Neural cell (in vitro differentiated cells): ENCODE data around the gene PRCC.

Experiments
- CTCF ChIP-seq: fragments of 450-650 bp; IDR thresholded peaks from 2 replicates; pipeline ENCODE4 v1.5.1; 2014; ENCODE audit warnings: antibody characterized with exemption, mild to moderate bottlenecking, moderate library complexity; ENCODE audit not compliant: poor library complexity, severe bottlenecking
- EP300 ChIP-seq: fragments of 450-650 bp; conservative IDR thresholded peaks from 2 replicates; pipeline ENCODE4 v1.6.1; 2014; ENCODE audit warnings: antibody characterized with exemption, mild to moderate bottlenecking, moderate library complexity; ENCODE audit not compliant: poor library complexity, severe bottlenecking
- TAF1 ChIP-seq: IDR thresholded peaks from 2 replicates; pipeline ENCODE4 v1.6.1; 2012; ENCODE audit warnings: low read depth
- TF ChIP-seq, protein P1 (sequence below): IDR thresholded peaks from 2 replicates; pipeline ENCODE4 v1.6.1; 2012; ENCODE audit warnings: borderline replicate concordance

- TF ChIP-seq, protein P1, sequence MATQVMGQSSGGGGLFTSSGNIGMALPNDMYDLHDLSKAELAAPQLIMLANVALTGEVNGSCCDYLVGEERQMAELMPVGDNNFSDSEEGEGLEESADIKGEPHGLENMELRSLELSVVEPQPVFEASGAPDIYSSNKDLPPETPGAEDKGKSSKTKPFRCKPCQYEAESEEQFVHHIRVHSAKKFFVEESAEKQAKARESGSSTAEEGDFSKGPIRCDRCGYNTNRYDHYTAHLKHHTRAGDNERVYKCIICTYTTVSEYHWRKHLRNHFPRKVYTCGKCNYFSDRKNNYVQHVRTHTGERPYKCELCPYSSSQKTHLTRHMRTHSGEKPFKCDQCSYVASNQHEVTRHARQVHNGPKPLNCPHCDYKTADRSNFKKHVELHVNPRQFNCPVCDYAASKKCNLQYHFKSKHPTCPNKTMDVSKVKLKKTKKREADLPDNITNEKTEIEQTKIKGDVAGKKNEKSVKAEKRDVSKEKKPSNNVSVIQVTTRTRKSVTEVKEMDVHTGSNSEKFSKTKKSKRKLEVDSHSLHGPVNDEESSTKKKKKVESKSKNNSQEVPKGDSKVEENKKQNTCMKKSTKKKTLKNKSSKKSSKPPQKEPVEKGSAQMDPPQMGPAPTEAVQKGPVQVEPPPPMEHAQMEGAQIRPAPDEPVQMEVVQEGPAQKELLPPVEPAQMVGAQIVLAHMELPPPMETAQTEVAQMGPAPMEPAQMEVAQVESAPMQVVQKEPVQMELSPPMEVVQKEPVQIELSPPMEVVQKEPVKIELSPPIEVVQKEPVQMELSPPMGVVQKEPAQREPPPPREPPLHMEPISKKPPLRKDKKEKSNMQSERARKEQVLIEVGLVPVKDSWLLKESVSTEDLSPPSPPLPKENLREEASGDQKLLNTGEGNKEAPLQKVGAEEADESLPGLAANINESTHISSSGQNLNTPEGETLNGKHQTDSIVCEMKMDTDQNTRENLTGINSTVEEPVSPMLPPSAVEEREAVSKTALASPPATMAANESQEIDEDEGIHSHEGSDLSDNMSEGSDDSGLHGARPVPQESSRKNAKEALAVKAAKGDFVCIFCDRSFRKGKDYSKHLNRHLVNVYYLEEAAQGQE: no peak
- TF ChIP-seq EP300: no peak
- no peak for TF ChIP-seq CTCF
- no peak for TF ChIP-seq TAF1
Observed at GRCh38 chr1:156848461-156849150, 81.3 kb downstream of the PRCC start.
